ENCODE measurements around the gene ABHD16A.

Gene ABHD16A

DNA sequence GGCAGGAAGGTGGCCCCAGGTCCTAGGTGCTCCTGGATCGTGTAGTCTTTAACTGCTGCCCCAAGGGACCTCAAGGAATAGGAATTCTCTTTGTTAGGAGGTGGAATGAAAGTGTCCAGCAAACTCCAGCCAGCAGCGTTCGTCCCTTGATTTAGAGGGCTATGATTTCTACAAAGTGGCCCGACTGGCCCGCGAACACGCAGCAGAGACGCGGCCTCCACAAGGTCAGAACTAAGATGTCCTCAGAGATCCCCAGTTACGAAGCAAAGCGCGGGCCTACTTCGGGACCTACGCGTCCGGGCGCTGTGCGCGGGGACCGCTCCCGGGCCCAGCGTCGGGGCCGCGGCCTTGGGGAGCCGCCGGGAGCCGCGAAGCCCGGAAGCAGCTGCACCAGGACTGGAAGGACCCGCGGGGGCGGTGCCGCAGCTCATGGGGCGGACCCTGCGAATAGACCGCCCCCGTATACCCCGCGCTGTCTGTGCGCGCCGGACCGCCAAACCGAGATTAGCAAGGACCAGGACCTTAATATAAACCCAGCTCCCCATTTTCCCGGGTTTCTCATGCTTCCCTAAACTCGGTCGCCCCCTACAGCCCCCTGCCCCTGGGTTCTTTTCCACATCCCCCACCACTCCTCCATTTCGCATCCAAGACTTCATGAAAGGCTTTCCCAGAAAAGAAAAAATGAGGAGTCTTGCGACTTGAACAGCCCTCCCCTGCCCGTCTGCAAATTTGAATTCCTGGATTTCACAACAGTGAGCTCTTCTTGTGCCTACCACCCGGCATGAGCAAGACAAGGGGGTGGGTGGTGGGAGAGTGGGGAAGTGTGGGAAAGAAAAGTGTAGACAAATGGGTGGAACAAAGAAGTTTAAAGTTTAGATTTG is 42.5 kb downstream of the ABHD16A start, which contains the start of gene C6orf47:
Gene C6orf47, minus strand, starts transcription at position 398 of the 881 bp plus-strand sequence. CDS start 831 bp downstream, outside the sequence.
- peak; percentile 79 for DNase-seq

DNA sequence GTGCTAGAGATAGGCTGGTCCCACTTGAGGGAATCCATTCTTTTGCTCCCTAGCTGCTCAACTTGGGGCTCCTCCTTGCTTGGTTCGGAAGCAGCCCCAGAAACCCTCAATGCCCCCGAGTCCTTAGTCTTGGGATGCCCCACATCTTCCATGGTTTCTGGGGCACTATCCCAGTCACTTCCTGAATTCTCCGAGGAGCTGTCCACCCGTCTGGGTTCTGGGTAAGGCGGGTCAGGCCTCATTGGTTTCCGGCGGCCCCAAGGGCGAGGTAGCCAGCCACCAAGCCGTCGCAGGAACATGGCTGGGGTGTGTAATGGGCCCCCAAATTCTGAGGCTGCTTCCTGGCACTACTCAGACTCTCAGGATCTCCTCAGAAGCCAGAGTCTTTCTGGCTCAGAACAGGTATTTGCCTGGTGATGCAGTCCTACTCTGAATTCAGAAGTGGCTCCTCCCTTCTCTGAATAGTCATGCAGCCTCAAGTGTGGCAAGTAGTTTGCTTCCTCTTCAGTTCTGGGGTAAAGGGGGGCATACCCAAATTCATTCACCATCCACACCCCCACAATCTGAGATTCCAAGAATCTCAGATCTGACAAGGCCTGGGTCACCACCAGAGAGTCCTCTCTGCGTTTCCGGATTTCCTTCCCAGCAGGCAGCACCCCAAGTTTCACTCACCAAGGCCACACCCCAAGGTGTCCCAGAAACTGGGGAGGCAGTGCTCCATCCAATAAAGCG is 43.3 kb downstream of the ABHD16A start:
- peak; percentile 7 for DNase-seq

DNA sequence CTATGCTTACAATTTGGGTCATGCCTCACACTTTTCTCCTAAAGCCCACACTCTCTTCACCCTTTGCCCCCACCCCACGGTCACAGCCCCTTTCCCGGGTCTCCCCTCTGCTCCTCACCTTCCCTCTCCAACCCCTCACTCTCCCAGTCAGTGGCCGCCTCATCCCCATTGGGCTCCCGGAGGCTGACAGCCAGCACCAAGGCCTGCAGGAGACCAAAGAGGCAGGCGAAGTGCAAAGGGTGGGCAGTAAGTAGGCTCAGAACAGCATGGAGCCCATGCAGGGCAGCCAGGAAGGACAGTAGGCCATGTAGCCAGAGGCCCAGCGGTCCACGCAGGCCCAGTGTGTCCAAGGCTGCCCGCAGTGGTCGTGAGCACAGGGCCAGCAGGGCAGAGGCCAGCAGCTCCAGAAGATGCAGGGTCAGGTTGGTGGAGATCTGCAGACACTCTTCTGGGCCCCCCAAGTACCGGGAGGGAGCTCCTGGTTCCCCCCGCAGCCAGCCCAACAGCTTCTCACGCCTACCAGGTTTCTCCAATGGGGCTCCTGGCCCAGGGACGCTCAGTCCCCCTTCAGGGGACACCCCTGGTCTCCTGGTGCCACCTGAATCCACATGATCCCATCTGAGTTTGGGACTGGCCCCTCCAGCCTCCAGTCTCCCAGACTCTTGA is 44.0 kb downstream of the ABHD16A start:
- no peak for DNase-seq

DNA sequence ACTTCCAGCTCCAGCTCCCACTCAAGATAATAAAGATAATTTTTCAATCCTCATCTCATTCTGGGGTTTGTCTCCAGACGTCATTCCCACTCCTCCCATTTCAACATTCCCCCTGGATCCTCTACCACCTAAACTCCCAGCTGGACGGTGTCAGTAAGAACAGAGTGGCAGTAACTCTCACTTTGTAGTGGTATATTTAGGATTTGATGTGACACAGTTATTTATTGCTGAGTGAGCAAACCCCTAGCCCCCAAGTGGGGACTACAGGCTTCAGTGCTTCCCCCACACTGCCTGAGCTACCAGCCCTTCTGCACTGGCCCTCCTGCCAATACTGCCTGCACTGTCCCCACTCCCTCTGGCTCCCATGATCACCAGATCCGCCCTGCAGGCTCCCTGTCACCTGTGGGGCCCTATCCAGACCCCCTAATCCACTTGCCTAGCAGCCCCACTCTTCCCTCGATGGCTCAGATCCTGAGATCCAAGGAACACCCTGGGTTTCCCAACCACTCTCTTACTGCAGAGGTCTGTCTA is 44.9 kb downstream of the ABHD16A start:
- no peak for DNase-seq

DNA sequence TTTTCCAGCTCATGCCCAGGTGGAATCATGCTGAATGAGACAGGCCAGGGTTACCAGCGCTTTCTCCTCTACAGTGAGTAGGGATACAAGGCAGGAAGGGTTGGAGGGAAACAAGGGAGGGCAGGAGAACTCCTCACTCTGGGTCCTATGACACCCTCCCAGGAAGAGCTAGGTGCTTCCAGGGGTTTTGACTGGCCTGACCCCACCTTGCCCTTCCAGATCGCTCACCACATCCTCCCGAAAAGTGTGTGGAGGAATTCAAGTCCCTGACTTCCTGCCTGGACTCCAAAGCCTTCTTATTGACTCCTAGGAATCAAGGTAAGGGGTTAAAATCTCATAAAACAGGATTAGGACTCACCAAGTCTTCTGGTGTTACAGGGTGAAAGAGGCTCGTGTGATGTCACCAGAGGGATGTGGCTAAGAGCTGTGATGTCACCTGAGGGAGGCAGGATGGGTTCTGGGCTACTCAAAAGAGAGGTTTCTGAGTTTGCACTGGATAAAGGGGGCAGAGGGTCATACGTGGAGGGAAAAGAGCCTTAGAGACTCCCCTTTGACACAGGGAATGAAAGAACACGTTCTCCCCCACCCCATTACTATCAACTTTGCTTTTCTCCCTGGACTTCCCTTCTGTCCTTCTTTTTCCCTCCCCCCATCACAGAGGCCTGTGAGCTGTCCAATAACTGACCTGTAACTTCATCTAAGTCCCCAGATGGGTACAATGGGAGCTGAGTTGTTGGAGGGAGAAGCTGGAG is 45.5 kb downstream of the ABHD16A start:
- DNase-seq = no peak

DNA sequence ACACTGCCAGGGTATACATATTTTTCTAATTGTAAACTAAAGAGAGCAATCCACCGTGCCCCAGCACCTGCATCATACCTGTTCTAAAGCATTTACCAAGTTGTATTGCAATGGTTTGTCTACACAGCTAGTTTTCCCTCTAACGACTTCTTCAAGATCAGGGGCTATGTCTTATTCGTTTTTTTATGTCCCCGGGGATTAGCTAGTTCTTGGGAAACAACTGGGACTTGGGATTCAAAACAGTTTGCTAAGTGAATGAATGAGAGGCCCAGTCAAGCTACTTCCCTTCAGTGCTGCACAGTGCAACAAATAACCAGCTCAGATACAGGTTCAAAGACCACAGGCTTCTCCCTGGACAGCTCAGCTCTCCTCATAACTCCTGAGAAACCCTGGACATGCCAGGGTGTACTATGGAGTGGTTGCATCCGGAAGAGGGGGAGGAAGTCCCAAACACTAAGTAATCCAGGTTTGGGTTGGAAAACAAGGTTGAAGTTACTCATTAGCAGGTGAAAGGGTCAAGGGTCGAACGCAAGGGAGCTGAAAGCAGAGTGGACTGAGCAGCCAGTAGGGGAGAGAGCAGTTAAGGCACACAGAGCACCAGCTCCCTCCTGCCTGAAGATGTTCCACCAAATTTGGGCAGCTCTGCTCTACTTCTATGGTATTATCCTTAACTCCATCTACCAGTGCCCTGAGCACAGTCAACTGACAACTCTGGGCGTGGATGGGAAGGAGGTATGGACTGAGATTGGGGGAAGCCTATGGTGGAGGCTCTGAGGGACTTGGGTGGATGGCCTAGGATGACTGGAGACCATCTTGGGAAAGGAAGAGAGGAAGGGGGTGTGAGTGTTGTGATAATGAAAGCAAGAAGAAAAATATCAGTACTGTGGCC is 47.5 kb downstream of the ABHD16A start, which contains the start of gene APOM:
Gene APOM, plus strand, starts transcription at position 546 of the 889 bp plus-strand sequence. Its CDS starts 73 bp downstream, at position 619.
- DNase-seq = no peak

DNA sequence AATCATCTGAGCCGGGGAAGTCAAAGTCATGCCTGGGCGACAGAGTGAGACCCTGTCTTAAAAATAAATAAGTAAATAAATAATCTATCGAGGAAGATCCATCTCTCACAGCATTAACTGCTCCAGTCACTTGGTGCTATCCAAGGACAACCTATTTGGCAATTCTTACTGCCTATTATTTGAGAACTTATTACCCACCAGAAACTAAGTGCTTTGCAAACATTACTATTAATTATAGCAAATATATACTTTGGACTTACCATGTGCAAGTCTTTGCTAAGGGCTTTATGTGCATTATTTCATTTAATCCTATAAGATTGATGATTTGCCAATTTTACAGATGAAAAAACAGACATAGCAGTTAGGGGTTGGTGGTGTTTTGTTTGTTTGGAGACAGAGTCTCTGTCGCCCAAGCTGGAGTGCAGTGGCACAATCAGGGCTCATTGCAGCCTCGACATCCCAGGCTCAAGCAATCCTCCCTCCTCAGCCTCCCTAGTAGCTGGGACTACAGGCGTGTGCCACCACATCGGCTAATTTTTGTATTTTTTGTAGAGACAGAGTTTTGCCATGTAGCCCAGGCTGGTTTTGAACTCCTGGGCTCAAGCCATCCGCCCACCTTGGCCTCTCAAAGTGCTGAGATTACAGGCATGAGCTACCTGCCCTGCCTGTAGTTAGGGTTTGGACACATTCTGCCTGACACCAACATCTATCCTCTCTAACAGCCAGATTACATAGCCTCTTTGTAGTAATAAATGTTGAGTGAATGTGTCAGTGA is 48.4 kb downstream of the ABHD16A start:
- no peak for DNase-seq

DNA sequence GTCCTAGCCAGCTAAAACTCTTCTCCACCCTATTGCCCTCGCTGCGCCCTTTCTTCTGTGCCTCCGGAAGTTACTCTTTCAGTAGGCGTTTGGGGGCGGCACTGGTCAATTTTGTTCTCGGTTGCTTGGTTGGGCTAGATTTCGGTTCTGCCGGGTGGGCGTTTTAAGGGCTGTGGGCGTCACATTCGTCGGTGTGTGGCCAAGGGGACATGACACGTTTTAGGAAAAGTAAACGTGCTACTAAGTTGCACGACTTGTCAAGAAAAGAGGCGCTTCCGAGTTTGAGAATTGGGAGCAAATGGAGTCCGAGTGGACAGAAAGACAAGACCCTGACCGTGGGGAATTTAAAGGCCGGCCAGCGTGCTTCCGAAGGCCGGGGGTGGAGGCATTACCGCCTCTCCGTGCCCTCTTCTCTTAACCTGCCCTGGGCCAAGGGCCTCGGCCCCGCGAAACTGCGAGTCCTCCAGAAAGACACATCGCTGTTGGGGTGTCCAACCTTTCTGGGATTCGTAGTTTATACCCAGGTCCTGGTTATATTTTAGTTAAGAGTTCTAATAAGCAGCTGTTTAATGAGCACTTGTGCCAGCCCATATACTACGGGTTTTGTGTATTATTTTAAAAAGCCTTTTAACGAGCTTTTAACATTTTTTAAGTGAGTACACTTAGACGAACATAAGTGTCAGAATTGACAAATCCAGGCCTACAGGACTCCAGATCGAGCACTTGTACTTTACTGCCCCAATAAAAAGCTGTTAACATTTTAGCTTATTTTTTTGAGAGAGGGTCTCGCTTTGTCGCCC is 50.0 kb downstream of the ABHD16A start:
- DNase-seq = peak; percentile 96

DNA sequence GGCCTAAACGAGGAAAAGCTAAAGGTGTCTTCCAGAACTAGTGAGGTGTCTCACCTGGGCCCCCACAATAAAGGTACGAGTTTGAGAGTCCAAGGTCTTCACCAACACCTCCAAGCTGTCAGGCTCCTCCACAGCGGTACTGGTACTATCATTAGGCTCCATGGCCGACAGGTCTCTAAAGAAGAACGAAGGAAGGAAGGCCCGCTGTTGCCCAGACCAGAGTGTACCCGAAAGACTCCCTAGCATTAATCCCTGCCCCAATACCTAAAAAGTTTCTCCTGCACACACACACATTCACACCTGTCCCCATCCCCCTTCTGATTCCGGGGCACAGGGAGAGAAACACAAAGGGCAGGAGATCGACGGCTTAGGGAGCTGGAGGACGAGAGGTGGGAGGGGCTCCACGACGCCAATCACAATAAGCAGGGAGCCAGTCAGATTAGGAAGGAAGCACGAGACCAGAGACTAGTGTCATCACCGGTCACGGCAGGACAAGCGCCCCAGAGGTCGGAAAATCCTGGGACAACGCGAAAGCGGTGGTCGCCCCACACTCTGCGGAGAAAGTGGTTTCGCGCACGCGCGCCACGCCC is 51.4 kb downstream of the ABHD16A start:
- DNase-seq = peak; percentile 71

DNA sequence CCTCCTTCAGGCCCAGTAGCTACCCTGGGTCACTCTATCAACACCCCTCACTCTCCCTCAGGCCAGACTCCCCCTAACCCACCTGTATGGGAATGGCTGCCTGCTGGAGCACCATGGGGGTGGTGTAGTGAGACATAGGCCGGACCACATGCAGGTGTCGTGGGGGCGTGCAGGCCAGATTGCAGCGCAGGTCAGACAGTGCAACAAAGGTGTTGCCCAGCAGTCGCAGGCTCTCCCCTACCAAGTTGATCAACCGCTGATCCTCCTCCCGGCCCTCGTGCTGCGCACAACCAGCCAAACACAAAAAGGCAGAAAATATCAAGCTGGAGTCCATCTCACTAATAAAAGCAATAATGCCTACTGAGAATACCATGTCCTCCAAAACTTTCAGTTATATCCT is 57.8 kb downstream of the ABHD16A start:
- DNase-seq = no peak

DNA sequence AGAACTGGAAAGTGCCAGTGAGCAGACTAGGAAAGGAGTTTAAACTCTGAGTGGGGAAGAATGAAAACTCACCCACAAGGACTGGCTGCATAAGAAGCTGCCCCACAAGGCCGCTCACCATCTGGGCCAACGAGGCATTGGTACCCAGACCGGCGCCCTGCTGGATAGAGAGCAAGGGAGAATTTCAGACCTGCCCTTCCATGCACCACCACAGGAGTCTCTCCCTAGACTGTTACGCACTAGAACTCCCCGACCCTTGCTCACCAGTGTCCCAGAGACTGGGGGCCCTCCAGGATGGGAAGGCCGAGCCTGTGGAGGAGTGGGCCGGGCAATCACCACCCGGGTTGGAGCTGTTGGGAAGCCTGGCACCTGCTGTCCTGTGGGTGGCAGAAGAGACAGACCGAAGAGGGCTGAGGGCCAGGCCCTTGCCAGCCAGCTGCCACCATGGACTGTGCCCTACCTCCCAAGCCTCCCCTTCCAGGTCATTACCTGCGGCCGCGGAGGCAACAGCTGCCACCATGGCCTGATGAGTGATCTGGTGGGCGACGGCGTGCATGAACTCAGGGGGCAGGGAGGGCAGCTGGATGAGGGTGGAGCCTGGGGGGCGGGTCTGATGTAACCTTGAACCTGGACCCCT is 59.2 kb downstream of the ABHD16A start:
- DNase-seq = no peak

DNA sequence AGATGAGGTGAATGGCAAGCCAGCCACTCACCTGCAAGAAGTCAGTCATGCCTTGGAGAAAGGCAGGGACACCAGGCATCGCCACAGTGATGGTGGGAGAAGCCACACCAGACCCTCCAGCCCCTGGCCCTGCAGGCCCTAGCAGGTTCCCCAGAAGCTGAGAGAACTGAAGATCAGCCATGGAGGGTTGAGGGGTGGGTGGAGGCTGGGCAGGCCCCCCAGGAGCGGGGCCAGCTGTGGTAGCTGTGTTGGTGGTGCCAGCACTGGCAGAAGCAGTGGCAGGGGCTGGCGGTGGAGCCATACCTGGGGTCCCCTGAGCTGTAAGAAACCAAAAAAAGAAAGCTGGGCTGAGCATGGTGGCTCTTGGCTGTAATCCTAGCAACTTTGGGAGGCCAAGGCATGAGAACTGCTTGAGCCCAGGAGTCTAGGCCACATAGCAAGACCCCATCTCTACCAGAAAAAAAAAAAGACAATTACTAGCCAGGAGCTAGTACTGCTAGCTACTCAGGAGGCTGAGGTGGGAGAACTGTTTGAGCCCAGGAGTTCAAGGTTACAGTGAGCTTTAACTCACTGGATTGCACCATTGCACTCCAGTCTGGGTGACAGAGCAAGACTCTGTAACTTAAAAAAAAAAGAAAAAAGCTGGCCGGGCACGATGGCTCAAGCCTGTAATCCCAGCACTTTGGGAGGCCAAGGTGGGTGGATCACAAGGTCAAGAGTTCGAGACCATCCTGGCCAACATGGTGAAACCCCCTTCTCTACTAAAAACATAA is 60.1 kb downstream of the ABHD16A start:
- no peak for DNase-seq

DNA sequence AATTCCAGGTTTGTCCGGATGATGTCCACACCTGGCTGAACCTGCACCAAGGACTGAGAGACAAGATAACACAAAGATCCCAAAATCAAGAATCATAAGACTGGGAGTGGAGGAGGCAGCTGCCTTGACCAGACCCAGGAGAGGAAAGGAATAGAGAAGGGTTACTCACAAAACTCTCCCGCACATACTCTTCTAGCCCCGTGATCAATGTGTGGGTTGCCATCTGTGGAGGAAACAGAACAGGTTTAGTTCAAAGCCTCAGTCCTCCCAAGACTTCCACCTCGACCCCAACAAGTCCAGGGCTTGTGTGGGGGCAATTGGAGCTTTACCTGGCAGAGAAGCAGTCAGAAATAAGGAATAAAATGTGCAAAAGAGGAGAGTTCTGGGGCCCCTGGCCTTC is 61.8 kb downstream of the ABHD16A start:
- DNase-seq = no peak

DNA sequence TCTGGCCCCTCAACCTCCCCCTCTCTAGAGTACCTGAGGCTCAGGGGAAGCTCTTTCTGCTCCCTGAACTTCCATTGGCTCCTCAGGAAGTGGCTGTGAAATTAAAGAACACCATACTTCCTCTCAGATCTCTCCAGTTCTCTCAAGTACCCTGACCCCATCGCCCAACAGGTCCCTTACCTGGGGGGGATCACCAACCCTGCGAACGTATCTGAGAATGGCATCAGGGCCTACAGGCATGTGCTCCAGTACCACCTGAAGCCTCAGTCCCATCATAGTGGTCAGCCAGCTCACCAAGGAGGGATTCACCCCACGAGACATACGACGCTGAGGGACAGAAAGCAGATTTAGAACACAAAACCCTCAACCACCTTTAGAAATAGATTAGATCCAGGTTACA is 62.5 kb downstream of the ABHD16A start:
- DNase-seq = no peak

DNA sequence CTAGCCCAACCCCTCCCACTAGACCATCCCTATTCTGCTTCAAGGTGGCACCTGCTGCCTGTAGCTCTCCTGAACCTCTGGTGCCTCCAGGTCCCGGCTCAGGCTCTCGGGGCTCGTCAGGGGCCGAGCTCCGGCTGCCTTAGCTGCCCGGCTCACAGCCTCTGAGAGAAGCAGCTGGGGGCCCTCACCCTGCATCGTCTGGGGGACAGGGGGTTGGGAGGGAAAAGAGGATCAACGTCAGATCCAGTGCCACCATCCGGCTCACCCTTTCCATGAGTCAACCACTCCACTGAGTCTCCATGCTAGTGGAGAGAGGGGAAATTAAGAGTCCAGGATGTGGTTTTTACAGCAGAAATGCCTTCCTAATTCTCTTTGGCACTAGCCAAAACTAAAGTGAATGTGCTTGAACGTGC is 63.7 kb downstream of the ABHD16A start:
- DNase-seq = peak; percentile 57

DNA sequence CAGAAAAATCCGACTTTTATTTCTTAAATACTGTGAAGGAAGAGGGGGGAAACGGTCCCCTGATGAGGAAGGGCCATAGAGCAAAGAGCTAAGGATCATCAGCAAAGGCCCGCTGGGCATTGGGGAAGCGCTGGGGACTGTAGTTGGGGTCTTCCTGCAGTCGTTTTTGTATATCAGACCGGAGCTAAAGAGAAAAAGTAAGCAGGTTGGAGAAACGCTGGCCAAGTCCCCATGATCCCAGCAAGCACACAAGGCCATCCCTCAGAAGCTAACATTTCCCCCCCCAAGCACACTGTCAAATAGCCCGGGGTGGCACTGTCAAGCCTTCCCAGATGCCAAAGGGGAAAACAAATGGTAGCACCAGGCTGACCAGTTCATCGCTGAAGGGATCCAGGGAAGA is 64.1 kb downstream of the ABHD16A start:
- no peak for DNase-seq
